MM.1S (cell line): ENCODE measurements around the gene SLC25A17.

Experiments used
- DNase-seq: peaks from one replicate; pipeline ENCODE4 v3.0.0-alpha.2; 2015
- H2AFZ ChIP-seq: fragments of 300-600 bp; sonication (generic); 2 replicates; pipeline ENCODE4 v1.6.0; 2016; ENCODE audit warnings: antibody characterized with exemption, low read length
- H3F3A ChIP-seq: fragments of 300-600 bp; sonication (generic); 2 replicates; pipeline ENCODE4 v1.6.1; 2016; ENCODE audit warnings: mild to moderate bottlenecking, antibody characterized with exemption, low read length, moderate library complexity, mixed read lengths; ENCODE audit not compliant: insufficient read depth
- H3K27ac ChIP-seq: fragments of 300-600 bp; sonication (generic); 2 replicates; pipeline ENCODE4 v1.5.1; 2016; ENCODE audit warnings: mild to moderate bottlenecking, low read length
- H3K27me3 ChIP-seq: fragments of 300-600 bp; sonication (generic); replicated peaks from 2 replicates; pipeline ENCODE4 v1.6.0; 2016; ENCODE audit warnings: low read length; ENCODE audit not compliant: insufficient read depth
- H3K36me3 ChIP-seq: fragments of 300-600 bp; sonication (generic); replicated peaks from 2 replicates; pipeline ENCODE4 v1.6.1; 2016; ENCODE audit warnings: mild to moderate bottlenecking, low read length, mixed read lengths; ENCODE audit not compliant: insufficient read depth
- H3K4me1 ChIP-seq: fragments of 300-600 bp; sonication (generic); 2 replicates; pipeline ENCODE4 v1.6.1; 2016; ENCODE audit warnings: low read length, mixed read lengths
- H3K4me2 ChIP-seq: fragments of 300-600 bp; sonication (generic); 2 replicates; pipeline ENCODE4 v1.6.0; 2016; ENCODE audit warnings: low read depth, low read length
- H3K4me3 ChIP-seq: fragments of 300-600 bp; sonication (generic); 2 replicates; pipeline ENCODE4 v1.5.1; 2016; ENCODE audit warnings: low read length, mixed read lengths
- H3K79me2 ChIP-seq: fragments of 300-600 bp; sonication (generic); 2 replicates; pipeline ENCODE4 v1.6.1; 2016; ENCODE audit warnings: mixed run types, low read length, mixed read lengths
- H3K9ac ChIP-seq: fragments of 300-600 bp; sonication (generic); 2 replicates; pipeline ENCODE4 v1.6.1; 2016; ENCODE audit warnings: low read length, mixed read lengths
- H3K9me2 ChIP-seq: fragments of 300-600 bp; sonication (generic); replicated peaks from 2 replicates; pipeline ENCODE4 v1.6.1; 2016; ENCODE audit warnings: mild to moderate bottlenecking, low read length, mixed read lengths; ENCODE audit not compliant: insufficient read depth
- H3K9me3 ChIP-seq: fragments of 300-600 bp; sonication (generic); replicated peaks from 2 replicates; pipeline ENCODE4 v1.6.1; 2016; ENCODE audit warnings: mild to moderate bottlenecking, low read length, mixed read lengths; ENCODE audit not compliant: insufficient read depth
- H4K20me1 ChIP-seq: fragments of 300-600 bp; sonication (generic); 2 replicates; pipeline ENCODE4 v1.6.1; 2016; ENCODE audit warnings: mild to moderate bottlenecking, low read length, moderate library complexity, mixed read lengths; ENCODE audit not compliant: insufficient read depth
- EZH2 ChIP-seq: fragments of 300-600 bp; sonication (generic); optimal IDR thresholded peaks from 2 replicates; pipeline ENCODE3; 2017; ENCODE audit warnings: low read depth, mild to moderate bottlenecking, antibody characterized with exemption, low read length, mixed read lengths
- EZH2phosphoT487 ChIP-seq: fragments of 300-600 bp; sonication (generic); IDR thresholded peaks from 2 replicates; pipeline ENCODE4 v1.6.1; 2018; ENCODE audit warnings: antibody characterized with exemption, low read length
- TF ChIP-seq, protein P1 (sequence below): fragments of 300-600 bp; sonication (generic); IDR thresholded peaks from 2 replicates; pipeline ENCODE4 v1.5.1; 2016; ENCODE audit warnings: antibody characterized with exemption, low read length, mixed read lengths

Gene SLC25A17

DNA sequence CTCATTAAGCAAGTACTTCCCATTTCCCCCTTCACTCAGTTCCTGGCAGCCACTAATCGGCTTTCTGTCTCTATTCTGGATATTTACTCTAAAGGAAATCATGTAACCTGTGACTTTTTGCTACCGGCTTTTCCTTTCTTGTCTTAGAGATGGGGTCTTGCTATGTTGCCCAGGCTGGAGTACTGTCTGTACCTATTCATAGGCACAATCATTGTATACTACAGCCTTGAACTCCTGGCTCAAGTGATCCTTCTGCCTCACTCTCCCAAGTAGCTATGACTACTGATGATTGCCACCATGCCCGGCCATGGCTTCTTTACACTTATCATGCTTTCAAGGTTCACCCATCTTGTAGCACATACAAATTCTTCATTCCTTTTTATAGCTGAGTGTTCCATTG is 12.4 kb downstream of the SLC25A17 start:
- Histone ChIP-seq H3K4me1 (no peaks in the 10 kb centered on the region), H4K20me1 (no peaks in the 10 kb centered on the region)

DNA sequence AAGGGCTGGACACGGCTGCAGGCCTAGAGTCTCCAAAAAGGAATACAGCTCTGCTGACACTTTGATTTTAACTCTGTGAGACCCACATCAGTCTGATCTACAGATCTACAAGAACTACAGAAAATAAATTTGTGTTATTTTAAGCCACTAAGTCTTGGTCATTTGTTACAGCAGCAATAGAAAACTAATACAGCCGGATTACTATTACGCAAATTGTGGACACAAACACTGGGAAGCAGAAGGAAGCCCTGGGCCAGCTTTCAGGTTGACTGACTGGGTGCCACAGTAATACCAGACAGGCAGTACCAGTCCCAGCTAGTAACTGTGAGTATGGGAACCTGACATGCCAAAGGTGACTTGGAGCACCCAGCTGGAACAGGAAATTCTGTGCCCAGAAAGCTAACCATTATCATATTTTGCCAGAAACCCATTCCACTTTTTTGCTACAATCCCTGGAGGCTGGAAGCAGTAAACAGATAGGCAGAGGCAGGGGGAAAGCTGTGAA is 13.4 kb downstream of the SLC25A17 start:
- H2AFZ ChIP-seq, result no peak overlapping the region
- H3K36me3 ChIP-seq, result no peaks in the 10 kb centered on the region
- H3K9me2 ChIP-seq, result no peaks in the 10 kb centered on the region
- no peaks in the 10 kb centered on the region for H4K20me1 ChIP-seq
- DNase-seq, result no peak
- H3K4me2 ChIP-seq, result no peak overlapping the region
- no peaks in the 10 kb centered on the region for H3F3A ChIP-seq
- no peak overlapping the region for H3K4me3 ChIP-seq
- H3K9me3 ChIP-seq, result no peaks in the 10 kb centered on the region
- no peak overlapping the region for H3K27ac ChIP-seq
- no peaks in the 10 kb centered on the region for H3K4me1 ChIP-seq
- H3K79me2 ChIP-seq, result peaks cover 66% of the 10 kb centered on the region
- H3K27me3 ChIP-seq, result no peaks in the 10 kb centered on the region
- no peak overlapping the region for H3K9ac ChIP-seq
- TF ChIP-seq EZH2phosphoT487 (no peak), EZH2 (no peak)
- TF ChIP-seq, protein P1, sequence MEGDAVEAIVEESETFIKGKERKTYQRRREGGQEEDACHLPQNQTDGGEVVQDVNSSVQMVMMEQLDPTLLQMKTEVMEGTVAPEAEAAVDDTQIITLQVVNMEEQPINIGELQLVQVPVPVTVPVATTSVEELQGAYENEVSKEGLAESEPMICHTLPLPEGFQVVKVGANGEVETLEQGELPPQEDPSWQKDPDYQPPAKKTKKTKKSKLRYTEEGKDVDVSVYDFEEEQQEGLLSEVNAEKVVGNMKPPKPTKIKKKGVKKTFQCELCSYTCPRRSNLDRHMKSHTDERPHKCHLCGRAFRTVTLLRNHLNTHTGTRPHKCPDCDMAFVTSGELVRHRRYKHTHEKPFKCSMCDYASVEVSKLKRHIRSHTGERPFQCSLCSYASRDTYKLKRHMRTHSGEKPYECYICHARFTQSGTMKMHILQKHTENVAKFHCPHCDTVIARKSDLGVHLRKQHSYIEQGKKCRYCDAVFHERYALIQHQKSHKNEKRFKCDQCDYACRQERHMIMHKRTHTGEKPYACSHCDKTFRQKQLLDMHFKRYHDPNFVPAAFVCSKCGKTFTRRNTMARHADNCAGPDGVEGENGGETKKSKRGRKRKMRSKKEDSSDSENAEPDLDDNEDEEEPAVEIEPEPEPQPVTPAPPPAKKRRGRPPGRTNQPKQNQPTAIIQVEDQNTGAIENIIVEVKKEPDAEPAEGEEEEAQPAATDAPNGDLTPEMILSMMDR, result no peak

More for the DNA sequence above, 12.4 kb downstream of the SLC25A17 start:
- H3K36me3 ChIP-seq, result no peaks in the 10 kb centered on the region
- no peaks in the 10 kb centered on the region for H3K9me2 ChIP-seq
- H3K27ac ChIP-seq, result no peak overlapping the region
- no peaks in the 10 kb centered on the region for H3F3A ChIP-seq
- no peak overlapping the region for H2AFZ ChIP-seq
- DNase-seq, result no peak
- no peak overlapping the region for H3K9ac ChIP-seq
- no peaks in the 10 kb centered on the region for H3K9me3 ChIP-seq
- H3K4me3 ChIP-seq, result no peak overlapping the region
- no peaks in the 10 kb centered on the region for H3K27me3 ChIP-seq
- TF ChIP-seq, protein P1, result no peak
- TF ChIP-seq EZH2phosphoT487, result no peak
- no peak for TF ChIP-seq EZH2
- H3K79me2 ChIP-seq, result peaks cover 76% of the 10 kb centered on the region
- H3K4me2 ChIP-seq, result no peak overlapping the region

DNA sequence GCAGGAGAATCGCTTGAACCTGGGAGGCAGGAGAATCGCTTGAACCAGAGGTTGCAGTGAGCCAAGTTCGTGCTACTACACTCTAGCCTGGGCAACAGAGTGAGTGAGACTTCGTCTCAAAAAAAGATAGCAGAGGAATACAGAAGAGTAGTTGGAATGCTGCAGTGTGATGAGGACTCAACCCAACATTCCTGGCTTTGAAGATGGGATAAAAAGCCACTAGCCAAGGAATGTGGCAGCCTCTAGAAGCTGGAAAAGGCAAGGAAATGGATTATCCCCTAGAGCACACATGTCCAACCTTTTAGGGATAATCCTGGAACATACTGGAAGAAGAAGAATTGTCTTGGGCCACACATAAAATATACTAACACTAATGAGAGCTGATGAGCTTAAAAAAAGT is 13.9 kb downstream of the SLC25A17 start:
- no peaks in the 10 kb centered on the region for H3K9me3 ChIP-seq
- H3K9ac ChIP-seq, result no peak overlapping the region
- no peaks in the 10 kb centered on the region for H3K4me1 ChIP-seq
- TF ChIP-seq EZH2, result no peak
- TF ChIP-seq, protein P1, result no peak
- TF ChIP-seq EZH2phosphoT487, result no peak
- H3K27me3 ChIP-seq, result no peaks in the 10 kb centered on the region
- no peaks in the 10 kb centered on the region for H3K9me2 ChIP-seq
- H2AFZ ChIP-seq, result no peak overlapping the region
- no peak overlapping the region for H3K27ac ChIP-seq
- H3F3A ChIP-seq, result no peaks in the 10 kb centered on the region
- no peak overlapping the region for H3K4me2 ChIP-seq
- DNase-seq, result no peak
- H3K79me2 ChIP-seq, result peaks cover 62% of the 10 kb centered on the region
- H4K20me1 ChIP-seq, result no peaks in the 10 kb centered on the region
- no peak overlapping the region for H3K4me3 ChIP-seq
- no peaks in the 10 kb centered on the region for H3K36me3 ChIP-seq
